ENCODE data around the gene NTRK3. TPM values are rescaled to one million over a fixed set of nuclear protein-coding genes. Genes with fewer than 3 reads are reported as not detected.

Gene NTRK3
- total and polyA plus RNA-seq, 5 donors = 2.6 to 5.5 (median 3.6) TPM

GRCh38 chr15:88243895-88244787 is 12.4 kb downstream of the NTRK3 start:
- ATAC-seq = no peak
- 41% methylated on average over 2 of the region's 2 CpGs for WGBS
- no peak overlapping the region for H3K27ac ChIP-seq (ENCODE audit: low read length)
- peaks cover 2% of the 10 kb centered on the region for H3K4me1 ChIP-seq (ENCODE audit: control insufficient read depth, insufficient read depth, low read length)
- H3K4me3 ChIP-seq (ENCODE audit: low read length) = no peak overlapping the region
- no peaks in the 10 kb centered on the region for H3K27me3 ChIP-seq (ENCODE audit: control insufficient read depth, insufficient read depth)
- intact Hi-C loops (cut with DNase I) = loop anchor here in 1 of 4 donors (10.0 kb wide), 1 partner anchor 1329 kb away; no protein-coding TSS in a partner anchor
- no peak for DNase-seq
- H3K9me3 ChIP-seq (ENCODE audit: control insufficient read depth, low read length) = no peaks in the 10 kb centered on the region

- DNase-seq = no peak
- no peak overlapping the region for H3K27ac ChIP-seq (ENCODE audit: low read length)
- H3K4me1 ChIP-seq (ENCODE audit: control insufficient read depth, insufficient read depth, low read length) = peaks cover 2% of the 10 kb centered on the region
- H3K27me3 ChIP-seq (ENCODE audit: control insufficient read depth, insufficient read depth) = no peaks in the 10 kb centered on the region
- no peak for ATAC-seq
- intact Hi-C loops (cut with DNase I) = loop anchor here in 1 of 4 donors (10.0 kb wide), 1 partner anchor 1328 kb away; no protein-coding TSS in a partner anchor
- no peaks in the 10 kb centered on the region for H3K9me3 ChIP-seq (ENCODE audit: control insufficient read depth, low read length)
- WGBS = 75% methylated on average over 11 of the region's 11 CpGs
- no peak overlapping the region for H3K4me3 ChIP-seq (ENCODE audit: low read length)
Measured at GRCh38 chr15:88242586-88243555, 13.7 kb downstream of the NTRK3 start.

GRCh38 chr15:88241461-88241860 is 15.1 kb downstream of the NTRK3 start:
- no peaks in the 10 kb centered on the region for H3K9me3 ChIP-seq (ENCODE audit: control insufficient read depth, low read length)
- no peak overlapping the region for H3K4me3 ChIP-seq (ENCODE audit: low read length)
- DNase-seq (no peak), ATAC-seq (no peak)
- H3K4me1 ChIP-seq (ENCODE audit: control insufficient read depth, insufficient read depth, low read length) = peaks cover 2% of the 10 kb centered on the region
- intact Hi-C loops (cut with DNase I) = loop anchor here in 1 of 4 donors (10.0 kb wide), 1 partner anchor 1327 kb away; no protein-coding TSS in a partner anchor
- WGBS = 78% methylated on average over 9 of the region's 9 CpGs
- no peak overlapping the region for H3K27ac ChIP-seq (ENCODE audit: low read length)
- no peaks in the 10 kb centered on the region for H3K27me3 ChIP-seq (ENCODE audit: control insufficient read depth, insufficient read depth)

GRCh38 chr15:88241060-88241459 is 15.5 kb downstream of the NTRK3 start:
- 75% methylated on average over 5 of the region's 5 CpGs for WGBS
- no peaks in the 10 kb centered on the region for H3K27me3 ChIP-seq (ENCODE audit: control insufficient read depth, insufficient read depth)
- ATAC-seq = no peak
- H3K4me3 ChIP-seq (ENCODE audit: low read length) = no peak overlapping the region
- no peak overlapping the region for H3K27ac ChIP-seq (ENCODE audit: low read length)
- peaks cover 2% of the 10 kb centered on the region for H3K4me1 ChIP-seq (ENCODE audit: control insufficient read depth, insufficient read depth, low read length)
- no peaks in the 10 kb centered on the region for H3K9me3 ChIP-seq (ENCODE audit: control insufficient read depth, low read length)
- intact Hi-C loops (cut with DNase I) = loop anchor here in 1 of 4 donors (10.0 kb wide), 1 partner anchor 1326 kb away; no protein-coding TSS in a partner anchor
- DNase-seq = no peak

GRCh38 chr15:88239594-88239993 is 16.9 kb downstream of the NTRK3 start:
- no peak for DNase-seq
- no peak overlapping the region for H3K4me3 ChIP-seq (ENCODE audit: low read length)
- no peak overlapping the region for H3K27ac ChIP-seq (ENCODE audit: low read length)
- H3K9me3 ChIP-seq (ENCODE audit: control insufficient read depth, low read length) = no peaks in the 10 kb centered on the region
- no peak for ATAC-seq
- intact Hi-C loops (cut with DNase I) = no loop called here
- 73% methylated on average over 9 of the region's 9 CpGs for WGBS
- peaks cover 2% of the 10 kb centered on the region for H3K4me1 ChIP-seq (ENCODE audit: control insufficient read depth, insufficient read depth, low read length)
- H3K27me3 ChIP-seq (ENCODE audit: control insufficient read depth, insufficient read depth) = no peaks in the 10 kb centered on the region

GRCh38 chr15:88238618-88239430 is 17.7 kb downstream of the NTRK3 start:
- H3K4me1 ChIP-seq (ENCODE audit: control insufficient read depth, insufficient read depth, low read length) = peaks cover 2% of the 10 kb centered on the region
- no peaks in the 10 kb centered on the region for H3K9me3 ChIP-seq (ENCODE audit: control insufficient read depth, low read length)
- WGBS = 45% methylated on average over 8 of the region's 8 CpGs
- H3K27me3 ChIP-seq (ENCODE audit: control insufficient read depth, insufficient read depth) = no peaks in the 10 kb centered on the region
- ATAC-seq = peak; percentile 75 to 85
- intact Hi-C loops (cut with DNase I) = no loop called here
- H3K27ac ChIP-seq (ENCODE audit: low read length) = peak overlapping the region; percentile 62
- no peak for DNase-seq
- H3K4me3 ChIP-seq (ENCODE audit: low read length) = no peak overlapping the region

GRCh38 chr15:88234711-88235110 is 21.8 kb downstream of the NTRK3 start:
- DNase-seq (no peak), ATAC-seq (no peak)
- Histone ChIP-seq H3K27me3 (ENCODE audit: control insufficient read depth, insufficient read depth) (no peaks in the 10 kb centered on the region), H3K4me1 (ENCODE audit: control insufficient read depth, insufficient read depth, low read length) (peaks cover 2% of the 10 kb centered on the region), H3K9me3 (ENCODE audit: control insufficient read depth, low read length) (no peaks in the 10 kb centered on the region), H3K27ac (ENCODE audit: low read length) (no peak overlapping the region), H3K4me3 (ENCODE audit: low read length) (no peak overlapping the region)
- intact Hi-C loops (cut with DNase I) = no loop called here
- 84% methylated on average over 8 of the region's 8 CpGs for WGBS

- no peak for ATAC-seq
- Histone ChIP-seq H3K27me3 (ENCODE audit: control insufficient read depth, insufficient read depth) (no peaks in the 10 kb centered on the region), H3K27ac (ENCODE audit: low read length) (no peak overlapping the region), H3K4me3 (ENCODE audit: low read length) (no peak overlapping the region), H3K9me3 (ENCODE audit: control insufficient read depth, low read length) (no peaks in the 10 kb centered on the region), H3K4me1 (ENCODE audit: control insufficient read depth, insufficient read depth, low read length) (no peaks in the 10 kb centered on the region)
- no peak for DNase-seq
- intact Hi-C loops (cut with DNase I) = no loop called here
- 87% methylated on average over 9 of the region's 9 CpGs for WGBS
Measured at GRCh38 chr15:88233921-88234320, 22.6 kb downstream of the NTRK3 start.

GRCh38 chr15:88232771-88233201 is 23.8 kb downstream of the NTRK3 start:
- H3K27me3 ChIP-seq (ENCODE audit: control insufficient read depth, insufficient read depth) = no peaks in the 10 kb centered on the region
- H3K4me3 ChIP-seq (ENCODE audit: low read length) = no peak overlapping the region
- ATAC-seq (no peak), DNase-seq (no peak)
- intact Hi-C loops (cut with DNase I) = no loop called here
- H3K4me1 ChIP-seq (ENCODE audit: control insufficient read depth, insufficient read depth, low read length) = no peaks in the 10 kb centered on the region
- H3K9me3 ChIP-seq (ENCODE audit: control insufficient read depth, low read length) = no peaks in the 10 kb centered on the region
- 83% methylated on average over 4 of the region's 4 CpGs for WGBS
- H3K27ac ChIP-seq (ENCODE audit: low read length) = no peak overlapping the region

GRCh38 chr15:88231909-88232644 is 24.5 kb downstream of the NTRK3 start:
- WGBS = 89% methylated on average over 6 of the region's 6 CpGs
- Histone ChIP-seq H3K27ac (ENCODE audit: low read length) (no peak overlapping the region), H3K27me3 (ENCODE audit: control insufficient read depth, insufficient read depth) (no peaks in the 10 kb centered on the region), H3K4me1 (ENCODE audit: control insufficient read depth, insufficient read depth, low read length) (no peaks in the 10 kb centered on the region), H3K9me3 (ENCODE audit: control insufficient read depth, low read length) (no peaks in the 10 kb centered on the region), H3K4me3 (ENCODE audit: low read length) (no peak overlapping the region)
- intact Hi-C loops (cut with DNase I) = no loop called here
- DNase-seq = no peak
- ATAC-seq = no peak

Data from right cardiac atrium (tissue), 5 donors.